NCI-H2227 treated with DMSO at 0.1 percent for 48 hours (cell line): ENCODE measurements around the gene TEKT2.

Source experiments
- DNase-seq: peaks from one replicate; lab custom pipeline; 2025; lab: John Stamatoyannopoulos, UW

TEKT2 gene

GRCh38 chr1:36087233-36088123, 3.6 kb downstream of the TEKT2 start:
- DNase-seq, result no peak

GRCh38 chr1:36088265-36088576, 4.3 kb downstream of the TEKT2 start:
- DNase-seq, result no peak

- peak; percentile 88 for DNase-seq
These were observed 4.9 kb downstream of the TEKT2 start, which contains the start of gene ADPRS for GRCh38 chr1:36088577-36089392. Gene ADPRS (plus strand): TSS chr1:36088892. CDS start chr1:36088905, 13 bp downstream.

- peak; percentile 4 for DNase-seq
These were observed 5.7 kb downstream of the TEKT2 start for GRCh38 chr1:36089393-36090121.

- DNase-seq, result no peak
These were observed 7.2 kb downstream of the TEKT2 start for GRCh38 chr1:36091141-36091540.

- DNase-seq, result no peak
These were observed 7.8 kb downstream of the TEKT2 start for GRCh38 chr1:36091698-36092097.

- no peak for DNase-seq
These were observed 8.4 kb downstream of the TEKT2 start for GRCh38 chr1:36092166-36092797.

- no peak for DNase-seq
These were observed 8.9 kb downstream of the TEKT2 start for GRCh38 chr1:36092798-36093185.

GRCh38 chr1:36093226-36093625, 9.3 kb downstream of the TEKT2 start:
- DNase-seq, result no peak

- no peak for DNase-seq
These were observed 10.0 kb downstream of the TEKT2 start for GRCh38 chr1:36093929-36094328.

- DNase-seq, result no peak
These were observed 10.7 kb downstream of the TEKT2 start for GRCh38 chr1:36094621-36095061.

- no peak for DNase-seq
These were observed 12.0 kb downstream of the TEKT2 start for GRCh38 chr1:36095760-36096405.

- DNase-seq, result no peak
These were observed 12.9 kb downstream of the TEKT2 start for GRCh38 chr1:36096500-36097432.

- DNase-seq, result no peak
These were observed 14.0 kb downstream of the TEKT2 start for GRCh38 chr1:36097693-36098585.

- no peak for DNase-seq
These were observed 14.9 kb downstream of the TEKT2 start for GRCh38 chr1:36098650-36099365.

GRCh38 chr1:36099681-36100341, 15.9 kb downstream of the TEKT2 start:
- DNase-seq, result peak; percentile 47

GRCh38 chr1:36100376-36100775, 16.5 kb downstream of the TEKT2 start:
- no peak for DNase-seq

GRCh38 chr1:36101546-36101945, 17.7 kb downstream of the TEKT2 start:
- DNase-seq, result no peak
